Measurements from ENCODE around the gene GPR157.
A peak's percentile ranks its signal among the peaks of the same experiment; 100 is the strongest.

GPR157 gene

GRCh38 chr1:9107136-9107535 lies 21.8 kb downstream of the GPR157 start:
- no peak for TF ChIP-seq CTCF (IDR thresholded peaks at IDR 0.05; ENCODE audit: low read depth, low read length)
- H3K4me3 ChIP-seq (replicated peaks in 1 of 2; ENCODE audit: low read depth in 2 of 2, low read length in 2 of 2), result no peak overlapping the region
- peak in 1 of 2 donors; percentile 56 for DNase-seq (ENCODE audit: low read depth in 2 of 2)

DNA sequence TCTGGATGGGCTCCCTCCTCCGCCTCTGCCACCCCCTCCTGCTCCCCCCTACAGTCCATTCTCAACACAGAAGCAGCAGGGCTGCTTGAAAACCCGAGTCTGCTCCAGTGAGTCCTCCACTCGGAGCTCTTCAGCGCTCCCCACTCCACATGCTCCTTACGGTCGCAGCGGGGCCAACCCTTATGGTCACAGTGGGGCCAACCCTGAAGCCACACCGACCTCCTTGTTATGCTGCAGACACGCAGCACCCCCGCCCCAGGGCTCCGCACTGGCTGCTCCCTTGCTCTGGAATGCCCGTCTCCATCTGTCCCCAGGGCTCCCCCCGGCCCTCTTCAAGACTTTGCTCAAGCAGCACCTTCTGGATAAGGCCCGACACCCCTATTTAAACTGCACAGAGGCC lies 22.6 kb downstream of the GPR157 start:
- H3K4me3 ChIP-seq (replicated peaks in 1 of 2; ENCODE audit: low read depth in 2 of 2, low read length in 2 of 2), result no peak overlapping the region
- TF ChIP-seq CTCF (IDR thresholded peaks at IDR 0.05; ENCODE audit: low read depth, low read length), result no peak
- no peak for DNase-seq (ENCODE audit: low read depth in 2 of 2)

GRCh38 chr1:9105336-9105867 lies 23.5 kb downstream of the GPR157 start:
- TF ChIP-seq CTCF (IDR thresholded peaks at IDR 0.05; ENCODE audit: low read depth, low read length), result no peak

GRCh38 chr1:9101510-9102146 lies 27.3 kb downstream of the GPR157 start:
- peak; percentile 76 to 78 for DNase-seq (ENCODE audit: low read depth in 2 of 2)
- peak; percentile 85 for TF ChIP-seq CTCF (IDR thresholded peaks at IDR 0.05; ENCODE audit: low read depth, low read length)
- no peak overlapping the region for H3K4me3 ChIP-seq (replicated peaks in 1 of 2; ENCODE audit: low read depth in 2 of 2, low read length in 2 of 2)

More at GRCh38 chr1:9105336-9105867, 23.5 kb downstream of the GPR157 start:
- no peak for DNase-seq (ENCODE audit: low read depth in 2 of 2)
- H3K4me3 ChIP-seq (replicated peaks in 1 of 2; ENCODE audit: low read depth in 2 of 2, low read length in 2 of 2), result no peak overlapping the region

DNA sequence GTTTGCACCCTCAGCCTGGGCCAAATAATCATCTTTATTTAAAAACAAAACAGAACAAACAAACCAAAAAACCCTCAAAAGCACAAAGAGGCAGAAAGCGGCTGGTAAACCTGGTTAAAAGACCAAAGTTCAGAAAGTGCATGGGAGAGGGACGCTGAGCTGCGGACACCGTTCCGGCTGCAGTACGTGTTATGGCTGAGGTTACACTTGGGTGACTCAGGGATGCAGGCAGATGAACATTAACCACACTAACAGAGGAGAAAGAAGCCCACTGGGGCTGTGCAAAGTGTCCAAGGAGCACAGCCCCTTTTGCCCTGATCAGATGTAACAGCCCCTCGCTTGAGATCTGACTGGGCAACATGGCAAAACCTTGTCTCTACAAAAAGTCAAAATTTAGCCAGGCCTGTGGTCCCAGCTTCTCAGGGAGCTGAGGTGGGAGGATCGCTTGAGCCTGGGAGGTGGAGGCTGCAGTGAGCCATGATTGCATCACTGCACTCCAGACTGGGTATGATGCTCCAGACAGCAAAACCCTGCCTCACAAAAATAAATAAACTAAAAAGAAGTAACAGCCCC lies 28.3 kb downstream of the GPR157 start:
- peak in 1 of 2 donors; percentile 50 for DNase-seq (ENCODE audit: low read depth in 2 of 2)
- no peak for TF ChIP-seq CTCF (IDR thresholded peaks at IDR 0.05; ENCODE audit: low read depth, low read length)
- H3K4me3 ChIP-seq (replicated peaks in 1 of 2; ENCODE audit: low read depth in 2 of 2, low read length in 2 of 2), result no peak overlapping the region

- no peak overlapping the region for H3K4me3 ChIP-seq (replicated peaks in 1 of 2; ENCODE audit: low read depth in 2 of 2, low read length in 2 of 2)
- no peak for DNase-seq (ENCODE audit: low read depth in 2 of 2)
- TF ChIP-seq CTCF (IDR thresholded peaks at IDR 0.05; ENCODE audit: low read depth, low read length), result no peak
Measured at GRCh38 chr1:9099555-9099954, 29.3 kb downstream of the GPR157 start.
